GM18526 (cell line): ENCODE data around the gene BCOR.

Experiments
- POLR2A ChIP-seq: IDR thresholded peaks from 3 replicates; pipeline ENCODE4 v1.6.1; 2011; ENCODE audit not compliant: insufficient read length; ENCODE audit errors: extremely low read depth

BCOR gene

DNA sequence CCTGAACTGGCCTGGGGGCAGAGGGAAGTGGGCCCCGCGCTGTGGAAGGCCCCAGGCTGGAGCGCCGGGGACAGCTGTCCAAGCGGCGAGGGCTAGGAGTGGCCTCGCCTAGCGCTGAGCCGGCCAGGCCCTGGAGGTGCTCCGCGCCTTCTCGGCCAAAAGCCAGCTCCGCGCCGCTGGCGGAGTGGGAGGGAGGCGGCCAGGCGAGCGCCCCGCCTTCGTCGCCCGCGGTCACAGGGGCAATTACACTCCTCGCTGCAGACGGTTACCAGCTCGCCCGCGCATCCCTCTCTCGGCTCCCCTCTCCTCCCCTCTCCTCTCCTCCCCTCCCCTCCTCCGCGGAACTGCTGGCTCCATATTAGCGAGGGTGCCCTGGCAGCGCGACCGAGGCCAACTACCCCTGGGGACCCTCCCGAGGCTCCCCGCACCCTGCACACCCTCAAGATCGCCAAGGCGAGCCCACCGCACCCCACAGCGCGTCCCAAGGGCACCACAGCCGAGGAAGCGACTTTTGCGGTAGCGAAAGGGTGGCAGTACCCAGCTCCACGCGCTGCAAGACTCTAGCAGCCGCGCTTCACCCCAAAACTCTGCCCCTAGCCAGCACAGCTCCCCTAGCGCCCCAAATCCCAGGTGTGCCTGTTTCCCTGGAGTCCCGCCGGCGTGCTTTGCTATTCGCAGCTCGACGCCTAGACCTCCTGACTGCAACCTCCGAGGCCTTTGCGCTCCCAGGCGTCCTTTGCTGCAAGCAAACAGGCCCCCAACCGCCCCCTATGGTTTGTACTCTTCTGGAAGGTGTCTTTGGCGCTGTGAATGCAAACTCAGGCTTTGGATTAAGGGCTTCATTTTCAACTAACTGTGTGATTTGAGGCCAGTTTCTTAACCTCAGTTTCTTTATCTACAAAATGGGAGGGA lies 91.4 kb downstream of the BCOR start:
- no peak for TF ChIP-seq POLR2A

DNA sequence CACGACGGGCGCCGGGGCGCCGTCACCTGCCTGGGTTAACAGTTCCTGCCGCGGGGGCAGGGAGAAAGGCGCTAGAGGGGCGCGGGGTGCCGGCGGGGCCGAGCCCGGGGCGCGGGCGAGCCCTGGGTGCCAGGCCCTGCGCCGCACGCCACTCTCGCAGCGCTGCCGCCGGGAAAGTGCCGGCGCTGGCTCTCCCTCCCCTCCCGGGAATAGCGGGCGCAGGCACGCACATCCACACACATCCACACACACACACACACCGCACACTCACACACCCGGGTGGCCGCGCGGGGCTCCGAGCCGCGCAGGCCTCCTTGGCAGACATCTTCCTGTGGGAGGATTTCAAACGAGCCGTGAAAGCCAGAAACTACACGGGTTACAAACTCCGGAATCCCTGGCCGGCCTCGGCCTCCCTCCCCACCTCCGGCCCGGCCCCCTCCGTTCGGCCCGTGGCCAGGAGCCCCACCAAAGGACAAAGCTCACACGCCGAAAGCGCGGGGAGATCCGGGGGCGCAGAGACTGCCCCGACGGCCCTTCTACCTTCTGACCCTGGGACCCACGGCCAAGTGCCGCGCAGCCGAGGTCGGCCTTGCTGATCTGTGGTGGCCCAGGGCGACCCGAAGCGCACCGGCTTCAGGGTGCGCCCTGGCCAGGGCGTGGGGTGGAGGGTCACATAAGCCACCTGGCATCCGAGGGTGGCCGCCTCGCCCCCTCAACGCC lies 92.3 kb downstream of the BCOR start:
- TF ChIP-seq POLR2A = no peak

DNA sequence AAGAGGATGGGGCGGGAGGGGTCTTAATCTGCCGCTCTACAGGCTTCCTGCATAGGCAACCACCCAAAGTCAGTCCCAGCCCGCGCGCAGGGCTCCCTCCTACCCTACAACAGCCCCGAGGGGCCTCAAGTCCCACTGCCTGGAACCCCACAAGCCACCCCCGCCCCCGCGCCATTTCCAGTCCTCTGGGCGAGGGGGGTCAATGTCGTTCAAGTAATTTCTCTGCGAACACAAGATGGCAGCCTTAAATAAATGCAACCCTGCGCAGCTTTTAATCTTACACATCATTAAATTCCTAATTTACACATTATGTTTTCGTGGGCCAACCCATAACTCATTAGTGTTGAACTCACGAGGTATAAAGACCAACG lies 92.9 kb downstream of the BCOR start:
- no peak for TF ChIP-seq POLR2A

DNA sequence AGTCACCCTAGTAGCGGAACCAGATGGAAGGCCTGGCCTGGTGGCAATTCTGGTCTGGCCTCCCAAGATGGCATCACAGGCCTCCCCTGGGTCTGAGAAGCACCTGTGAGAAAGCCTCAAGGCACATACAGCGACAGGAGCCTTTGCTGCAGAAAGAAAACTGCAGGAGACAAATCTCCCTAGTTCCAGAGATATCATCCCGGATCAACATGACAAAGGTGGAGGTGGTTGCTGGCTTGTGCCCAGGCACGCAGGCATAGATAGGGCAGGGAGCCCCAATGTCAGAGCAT lies 93.6 kb downstream of the BCOR start:
- TF ChIP-seq POLR2A = no peak

DNA sequence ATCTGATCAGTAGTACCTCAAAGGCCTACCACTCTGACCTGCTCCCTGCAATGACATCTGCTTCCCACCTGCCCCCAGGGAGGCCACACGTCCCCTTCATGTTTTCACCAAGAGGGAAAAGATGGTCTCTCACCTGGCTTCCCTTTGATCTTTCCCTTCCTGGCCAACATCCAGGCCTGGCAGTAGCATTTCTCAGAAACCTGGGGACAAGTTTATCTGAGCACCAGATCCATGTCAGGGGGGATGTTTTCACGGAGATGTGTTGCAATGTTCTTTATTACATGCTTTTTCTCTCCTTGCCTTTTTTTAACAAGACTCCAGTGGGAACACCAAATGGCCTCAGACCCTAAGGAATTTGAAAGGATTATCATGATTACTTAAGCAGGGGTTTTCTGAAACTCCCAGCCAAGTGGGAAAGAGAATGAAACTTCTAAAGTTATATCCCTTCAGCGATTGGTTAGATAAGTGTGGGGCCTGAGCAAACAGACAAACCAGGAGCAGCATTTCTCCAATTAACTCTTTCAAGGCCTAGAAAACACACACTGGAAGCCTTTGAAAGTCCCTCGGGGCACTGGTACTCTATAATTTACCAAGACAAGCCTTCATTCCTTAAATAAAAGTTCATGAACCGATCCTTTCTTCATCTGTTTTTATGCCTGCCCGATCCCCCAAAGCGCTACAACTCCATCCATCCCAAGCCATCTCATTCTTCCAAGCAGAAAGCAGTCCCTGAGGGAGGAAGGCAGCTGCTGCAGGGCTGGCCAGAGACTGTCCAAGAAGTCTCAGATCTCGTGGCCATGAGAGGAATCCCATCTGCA lies 94.1 kb downstream of the BCOR start:
- TF ChIP-seq POLR2A = no peak

DNA sequence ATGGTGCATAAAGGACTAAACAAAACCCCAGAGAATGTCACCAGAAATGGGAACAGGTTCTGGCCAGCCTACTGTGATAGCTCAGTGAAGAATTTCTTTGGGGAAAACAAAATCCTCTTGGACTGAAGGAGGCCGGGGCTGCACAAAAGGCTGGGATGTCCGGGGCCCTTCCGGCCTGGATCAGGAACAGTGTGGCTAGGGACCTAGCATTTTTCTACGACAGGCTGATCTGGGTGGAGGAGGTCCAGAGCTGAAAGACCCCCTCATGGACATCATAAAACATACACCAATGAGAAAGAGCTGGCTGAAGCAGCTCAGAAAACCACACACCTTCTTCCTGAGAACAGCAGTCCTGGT lies 94.7 kb downstream of the BCOR start:
- TF ChIP-seq POLR2A = no peak
